ENCODE data around the gene SLC4A2.
"Not testable (repeated sequence)": the region's sequence is repeated elsewhere in the genome, so short reads cannot be mapped to it uniquely, and the experiment has no call there.

Gene SLC4A2

GRCh38 chr7:151059367-151060112 is at the start of gene SLC4A2:
SLC4A2 (plus strand) TSS chr7:151059589; CDS start chr7:151061988, 2,399 bp downstream.
- peak; percentile 82 for DNase-seq

GRCh38 chr7:151010037-151010306 is 49.4 kb upstream of the SLC4A2 start:
- no peak for DNase-seq

GRCh38 chr7:151010307-151011096 is 48.9 kb upstream of the SLC4A2 start:
- DNase-seq: peak; percentile 10

- DNase-seq: no peak
Measured at GRCh38 chr7:151011097-151011409, 48.3 kb upstream of the SLC4A2 start.

GRCh38 chr7:151011616-151012015 is 47.8 kb upstream of the SLC4A2 start:
- not testable (repeated sequence) for DNase-seq

GRCh38 chr7:151012031-151012692 is 47.2 kb upstream of the SLC4A2 start:
- no peak for DNase-seq

GRCh38 chr7:151012911-151013347 is 46.5 kb upstream of the SLC4A2 start:
- DNase-seq: no peak

GRCh38 chr7:151013356-151013732 is 46.0 kb upstream of the SLC4A2 start:
- no peak for DNase-seq

GRCh38 chr7:151013733-151014497 is 45.5 kb upstream of the SLC4A2 start:
- no peak for DNase-seq

GRCh38 chr7:151014950-151015349 is 44.4 kb upstream of the SLC4A2 start:
- DNase-seq: no peak

- no peak for DNase-seq
Measured at GRCh38 chr7:151015967-151016366, 43.4 kb upstream of the SLC4A2 start.

GRCh38 chr7:151016505-151016904 is 42.9 kb upstream of the SLC4A2 start:
- DNase-seq: no peak

- DNase-seq: no peak
Measured at GRCh38 chr7:151016942-151017341, 42.4 kb upstream of the SLC4A2 start.

- DNase-seq: no peak
Measured at GRCh38 chr7:151017370-151017952, 41.9 kb upstream of the SLC4A2 start.

- DNase-seq: peak; percentile 29
Measured at GRCh38 chr7:151017953-151018420, 41.4 kb upstream of the SLC4A2 start.

GRCh38 chr7:151018421-151019129 is 40.8 kb upstream of the SLC4A2 start:
- DNase-seq: no peak

GRCh38 chr7:151019130-151019447 is 40.3 kb upstream of the SLC4A2 start:
- DNase-seq: no peak

GRCh38 chr7:151020231-151020630 is 39.2 kb upstream of the SLC4A2 start:
- no peak for DNase-seq

- no peak for DNase-seq
Measured at GRCh38 chr7:151023232-151023631, 36.2 kb upstream of the SLC4A2 start.

- DNase-seq: no peak
Measured at GRCh38 chr7:151024435-151025056, 34.8 kb upstream of the SLC4A2 start, which contains the start of gene ATG9B. ATG9B (minus strand) TSS chr7:151024494; CDS start chr7:151024423, 71 bp downstream.

- DNase-seq: peak; percentile 22
Measured at GRCh38 chr7:151025924-151026671, 33.3 kb upstream of the SLC4A2 start.
